Keratinocyte (primary cell): Measurements from ENCODE around the gene LYPLA2. TPM values are rescaled to one million over a fixed set of nuclear protein-coding genes. Genes with fewer than 3 reads are reported as not detected.
A peak's percentile ranks its signal among the peaks of the same experiment; 100 is the strongest.

Source experiments
- DNase-seq: peaks from one replicate; pipeline ENCODE4 v3.0.0-alpha.2; 2011; ENCODE audit warnings: low read depth, missing footprints, low spot score
- FAIRE-seq: peaks from 2 replicates; lab custom pipeline; 2011; peaks lifted over from hg19 to GRCh38; lab: Jason Lieb, UNC
- H2AFZ ChIP-seq: 2 replicates; pipeline ENCODE4 v1.6.0; 2012; ENCODE audit warnings: low read length, control low read depth, inconsistent platforms; ENCODE audit not compliant: control insufficient read depth
- H3K27ac ChIP-seq: 2 replicates; pipeline ENCODE4 v1.5.1; 2011; ENCODE audit warnings: low read length; ENCODE audit not compliant: control insufficient read depth, insufficient read depth
- H3K27me3 ChIP-seq: 3 replicates; pipeline ENCODE4 v1.6.0; 2011; ENCODE audit warnings: low read length; ENCODE audit not compliant: control insufficient read depth, insufficient read depth; ENCODE audit errors: extremely low read depth
- H3K36me3 ChIP-seq, 2 experiments: 2 replicates in 1 of 2; 3 replicates in 1 of 2; pipeline ENCODE4 v1.5.1; 2011; ENCODE audit warnings: low read length in 2 of 2, mild to moderate bottlenecking in 1 of 2; ENCODE audit not compliant: control insufficient read depth in 2 of 2, insufficient read depth in 2 of 2; ENCODE audit errors: extremely low read depth in 1 of 2
- H3K4me1 ChIP-seq: 3 replicates; pipeline ENCODE4 v1.5.1; 2011; ENCODE audit warnings: low read length; ENCODE audit not compliant: control insufficient read depth, insufficient read depth; ENCODE audit errors: extremely low read depth
- H3K4me2 ChIP-seq: 3 replicates; pipeline ENCODE4 v1.6.0; 2011; ENCODE audit warnings: low read depth, low read length; ENCODE audit not compliant: control insufficient read depth, insufficient read depth; ENCODE audit errors: extremely low read depth
- H3K4me3 ChIP-seq, 3 experiments: fragments of 200-600 bp in 1 of 3; sonication (generic) in 1 of 3; 2 replicates in 2 of 3; 3 replicates in 1 of 3; pipeline ENCODE4 v1.5.1; 2011 to 2016; ENCODE audit warnings: low read length in 3 of 3, mild to moderate bottlenecking in 3 of 3, control low read depth in 2 of 3, inconsistent platforms in 1 of 3, low read depth in 1 of 3, mixed read lengths in 1 of 3, mixed run types in 1 of 3, moderate library complexity in 1 of 3; ENCODE audit not compliant: control insufficient read depth in 2 of 3, insufficient read depth in 2 of 3; ENCODE audit errors: extremely low read depth in 1 of 3
- H3K79me2 ChIP-seq: 2 replicates; pipeline ENCODE4 v1.6.0; 2012; ENCODE audit warnings: low read length; ENCODE audit not compliant: control insufficient read depth, insufficient read depth
- H3K9ac ChIP-seq: 3 replicates; pipeline ENCODE4 v1.6.0; 2011; ENCODE audit warnings: low read length; ENCODE audit not compliant: control insufficient read depth, insufficient read depth; ENCODE audit errors: extremely low read depth
- H3K9me1 ChIP-seq: 3 replicates; pipeline ENCODE4 v1.6.0; 2011; ENCODE audit warnings: low read length; ENCODE audit not compliant: control insufficient read depth, insufficient read depth; ENCODE audit errors: extremely low read depth
- H3K9me3 ChIP-seq: 2 replicates; pipeline ENCODE4 v1.5.1; 2012; ENCODE audit warnings: low read depth, low read length; ENCODE audit not compliant: control insufficient read depth
- H4K20me1 ChIP-seq: 3 replicates; pipeline ENCODE4 v1.6.0; 2011; ENCODE audit warnings: low read length; ENCODE audit not compliant: control insufficient read depth, insufficient read depth; ENCODE audit errors: extremely low read depth
- CTCF ChIP-seq, 3 experiments: IDR thresholded peaks in 1 of 3; conservative IDR thresholded peaks in 1 of 3; optimal IDR thresholded peaks in 1 of 3; 2 replicates in 2 of 3; 3 replicates in 1 of 3; pipeline versions ENCODE3 to v1.5.1; 2011; ENCODE audit warnings: low read length in 3 of 3, mild to moderate bottlenecking in 3 of 3, moderate library complexity in 2 of 3, control low read depth in 1 of 3, inconsistent platforms in 1 of 3; ENCODE audit not compliant: insufficient read depth in 2 of 3; ENCODE audit errors: extremely low read depth in 1 of 3
- EZH2 ChIP-seq: IDR thresholded peaks from one replicate; pipeline ENCODE4 v1.6.1; 2012; ENCODE audit warnings: inconsistent platforms, mild to moderate bottlenecking, low read length, moderate library complexity
- dilution Hi-C: fragments of 300-500 bp; cut with MboI; formaldehyde crosslinking; loops from one replicate; pipeline ENCODE4 v1.7.0; 2020; ENCODE audit warnings: low sequenced_read_pairs; ENCODE audit not compliant: extremely low pct_ligation_motif_present
- polyA plus RNA-seq, 5 experiments: library from polyadenylated mRNA; depleted of rRNA in 3 of 5; stranded (reverse) in 3 of 5; stranded (forward) in 1 of 5; unstranded in 1 of 5; fragments of >200 nt; gene quantifications; 1 replicate in 1 of 5; 2 replicates in 3 of 5; 3 replicates in 1 of 5; pipeline versions ENCODE4 v1.2.1 to v1.2.3, GENCODE V29; 2011 to 2012; ENCODE audit warnings: missing spikeins in 2 of 5, low read depth in 1 of 5, low replicate concordance in 1 of 5

The LYPLA2 gene
- polyA plus RNA-seq, 1 donor (not counting 4 experiments of a cell fraction or from before 2014, with no cell fraction given) = 51.7 TPM

- TF ChIP-seq EZH2 (no peak), CTCF (optimal IDR thresholded peaks at IDR 0.05 in 1 of 3, IDR thresholded peaks at IDR 0.05 in 1 of 3, conservative IDR thresholded peaks at IDR 0.05 in 1 of 3; ENCODE audit: extremely low read depth in 1 of 3, insufficient read depth in 2 of 3, low read length in 3 of 3) (no peak)
- Histone ChIP-seq H3K9ac (no peak overlapping the region), H3K4me2 (no peak overlapping the region), H4K20me1 (no peaks in the 10 kb centered on the region), H3K9me1 (no peaks in the 10 kb centered on the region), H3K79me2 (peaks cover 22% of the 10 kb centered on the region), H3K36me3 (peaks cover 34 to 38% of the 10 kb centered on the region in 2 experiments), H3K4me3 (no peak overlapping the region), H2AFZ (no peak overlapping the region), H3K27ac (no peak overlapping the region), H3K27me3 (no peaks in the 10 kb centered on the region), H3K9me3 (no peaks in the 10 kb centered on the region), H3K4me1 (peaks cover 26% of the 10 kb centered on the region)
- dilution Hi-C loops = no loop called here
- FAIRE-seq (no peak), DNase-seq (no peak)
Measured at GRCh38 chr1:23795676-23796465, 4.9 kb downstream of the LYPLA2 start.

GRCh38 chr1:23796466-23797271 lies 5.7 kb downstream of the LYPLA2 start:
- Histone ChIP-seq H3K9me3 (no peaks in the 10 kb centered on the region), H3K36me3 (peaks cover 34 to 38% of the 10 kb centered on the region in 2 experiments), H3K27me3 (no peaks in the 10 kb centered on the region), H3K4me1 (peaks cover 29% of the 10 kb centered on the region), H3K4me2 (no peak overlapping the region), H3K9ac (no peak overlapping the region), H2AFZ (no peak overlapping the region), H3K27ac (no peak overlapping the region), H3K4me3 (no peak overlapping the region), H3K9me1 (no peaks in the 10 kb centered on the region), H3K79me2 (peaks cover 17% of the 10 kb centered on the region), H4K20me1 (no peaks in the 10 kb centered on the region)
- no peak for DNase-seq
- FAIRE-seq = no peak
- peak in 1 of 3 experiments; percentile 39 for TF ChIP-seq CTCF (optimal IDR thresholded peaks at IDR 0.05 in 1 of 3, IDR thresholded peaks at IDR 0.05 in 1 of 3, conservative IDR thresholded peaks at IDR 0.05 in 1 of 3; ENCODE audit: extremely low read depth in 1 of 3, insufficient read depth in 2 of 3, low read length in 3 of 3)
- TF ChIP-seq EZH2 = no peak
- dilution Hi-C loops = no loop called here
